PFSK-1 (cell line): ENCODE measurements around the gene EPHA6.

Source experiments
- FOXP2 ChIP-seq: optimal IDR thresholded peaks from 2 replicates; pipeline ENCODE3; 2011; ENCODE audit warnings: borderline replicate concordance, control low read depth, inconsistent platforms; ENCODE audit not compliant: insufficient read depth; ENCODE audit errors: extremely low read length, extremely low read depth
- POLR2AphosphoS5 ChIP-seq: IDR thresholded peaks from 2 replicates; pipeline ENCODE4 v1.6.1; 2012; ENCODE audit warnings: low read depth, mild to moderate bottlenecking, control low read depth, low read length, moderate library complexity
- SIN3A ChIP-seq: IDR thresholded peaks from 2 replicates; pipeline ENCODE4 v1.6.1; 2012; ENCODE audit warnings: mild to moderate bottlenecking, low read length, moderate library complexity, borderline replicate concordance; ENCODE audit not compliant: insufficient read depth
- TAF1 ChIP-seq: IDR thresholded peaks from 2 replicates; pipeline ENCODE4 v1.6.1; 2012; ENCODE audit warnings: low read length, control low read depth, borderline replicate concordance; ENCODE audit not compliant: insufficient read depth
- TF ChIP-seq, protein P1 (sequence below), 2 experiments: IDR thresholded peaks; 2 replicates each; pipeline versions ENCODE4 v1.6.1 to v1.8.0; 2011 to 2012; ENCODE audit warnings: low read depth in 2 of 2, low read length in 2 of 2, control low read depth in 1 of 2, inconsistent platforms in 1 of 2, mild to moderate bottlenecking in 1 of 2, moderate library complexity in 1 of 2; ENCODE audit not compliant: insufficient read depth in 1 of 2

GRCh38 chr3:97711654-97712053, 897.3 kb downstream of the EPHA6 start:
- TF ChIP-seq POLR2AphosphoS5 (no peak), TAF1 (no peak), SIN3A (no peak), FOXP2 (no peak)
- TF ChIP-seq, protein P1, sequence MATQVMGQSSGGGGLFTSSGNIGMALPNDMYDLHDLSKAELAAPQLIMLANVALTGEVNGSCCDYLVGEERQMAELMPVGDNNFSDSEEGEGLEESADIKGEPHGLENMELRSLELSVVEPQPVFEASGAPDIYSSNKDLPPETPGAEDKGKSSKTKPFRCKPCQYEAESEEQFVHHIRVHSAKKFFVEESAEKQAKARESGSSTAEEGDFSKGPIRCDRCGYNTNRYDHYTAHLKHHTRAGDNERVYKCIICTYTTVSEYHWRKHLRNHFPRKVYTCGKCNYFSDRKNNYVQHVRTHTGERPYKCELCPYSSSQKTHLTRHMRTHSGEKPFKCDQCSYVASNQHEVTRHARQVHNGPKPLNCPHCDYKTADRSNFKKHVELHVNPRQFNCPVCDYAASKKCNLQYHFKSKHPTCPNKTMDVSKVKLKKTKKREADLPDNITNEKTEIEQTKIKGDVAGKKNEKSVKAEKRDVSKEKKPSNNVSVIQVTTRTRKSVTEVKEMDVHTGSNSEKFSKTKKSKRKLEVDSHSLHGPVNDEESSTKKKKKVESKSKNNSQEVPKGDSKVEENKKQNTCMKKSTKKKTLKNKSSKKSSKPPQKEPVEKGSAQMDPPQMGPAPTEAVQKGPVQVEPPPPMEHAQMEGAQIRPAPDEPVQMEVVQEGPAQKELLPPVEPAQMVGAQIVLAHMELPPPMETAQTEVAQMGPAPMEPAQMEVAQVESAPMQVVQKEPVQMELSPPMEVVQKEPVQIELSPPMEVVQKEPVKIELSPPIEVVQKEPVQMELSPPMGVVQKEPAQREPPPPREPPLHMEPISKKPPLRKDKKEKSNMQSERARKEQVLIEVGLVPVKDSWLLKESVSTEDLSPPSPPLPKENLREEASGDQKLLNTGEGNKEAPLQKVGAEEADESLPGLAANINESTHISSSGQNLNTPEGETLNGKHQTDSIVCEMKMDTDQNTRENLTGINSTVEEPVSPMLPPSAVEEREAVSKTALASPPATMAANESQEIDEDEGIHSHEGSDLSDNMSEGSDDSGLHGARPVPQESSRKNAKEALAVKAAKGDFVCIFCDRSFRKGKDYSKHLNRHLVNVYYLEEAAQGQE (IDR thresholded peaks at IDR 0.05; ENCODE audit: insufficient read depth in 1 of 2, low read depth in 2 of 2, low read length in 2 of 2) = no peak
